Peyer's patch (tissue), 4 donors: ENCODE measurements around the gene SIRPB1. TPM values are rescaled to one million over a fixed set of nuclear protein-coding genes. Genes with fewer than 3 reads are reported as not detected.
A peak's percentile ranks its signal among the peaks of the same experiment; 100 is the strongest.

Source experiments
- DNase-seq, 3 donors: peaks; one replicate each; pipeline ENCODE4 v3.0.0-alpha.2; 2017 to 2019
- H3K27ac ChIP-seq, 4 donors: fragments of 200-600 bp; sonication (generic); one replicate each; pipeline ENCODE4 v1.5.1; 2016 to 2019
- H3K27me3 ChIP-seq, 2 donors: fragments of 200-600 bp; sonication (generic); one replicate each; pipeline ENCODE4 v1.5.1; 2019
- H3K36me3 ChIP-seq, 3 donors: fragments of 200-600 bp; sonication (generic); one replicate each; pipeline ENCODE4 v1.5.1; 2016 to 2019
- H3K4me1 ChIP-seq, 4 donors: fragments of 200-600 bp; sonication (generic); one replicate each; pipeline ENCODE4 v1.5.1; 2016 to 2019
- H3K4me3 ChIP-seq, 4 donors: fragments of 200-600 bp; sonication (generic); 1 replicate in 3 of 4; 2 replicates in 1 of 4; pipeline ENCODE4 v1.5.1; 2016 to 2019; ENCODE audit warnings: mild to moderate bottlenecking in 1 of 4
- H3K9me3 ChIP-seq, 4 donors: fragments of 200-600 bp; sonication (generic); one replicate each; pipeline ENCODE4 v1.5.1; 2016 to 2019; ENCODE audit warnings: mild to moderate bottlenecking in 1 of 4
- POLR2A ChIP-seq, 2 donors: fragments of 450-650 bp; IDR thresholded peaks; one replicate each; pipeline ENCODE4 v1.5.1; 2017; ENCODE audit warnings: antibody characterized with exemption in 2 of 2, mild to moderate bottlenecking in 2 of 2, moderate library complexity in 2 of 2
- total RNA-seq, 4 donors: library from RNA; depleted of rRNA; stranded (reverse); fragments of >200 nt; gene quantifications; one replicate each; pipeline ENCODE4 v1.1.0, GENCODE V29; 2016
- TF ChIP-seq, protein P1 (sequence below), 6 experiments: fragments of 450-650 bp in 4 of 6; fragments of 200-600 bp in 2 of 6; sonication (generic) in 1 of 6; IDR thresholded peaks; one replicate each; pipeline ENCODE4 v1.5.1; 2017 to 2019; ENCODE audit warnings: antibody characterized with exemption in 6 of 6, mild to moderate bottlenecking in 3 of 6, moderate library complexity in 1 of 6

The SIRPB1 gene
- total RNA-seq, 4 donors from 2014 or later: 1.6 to 3.1 (median 2.3) TPM

DNA sequence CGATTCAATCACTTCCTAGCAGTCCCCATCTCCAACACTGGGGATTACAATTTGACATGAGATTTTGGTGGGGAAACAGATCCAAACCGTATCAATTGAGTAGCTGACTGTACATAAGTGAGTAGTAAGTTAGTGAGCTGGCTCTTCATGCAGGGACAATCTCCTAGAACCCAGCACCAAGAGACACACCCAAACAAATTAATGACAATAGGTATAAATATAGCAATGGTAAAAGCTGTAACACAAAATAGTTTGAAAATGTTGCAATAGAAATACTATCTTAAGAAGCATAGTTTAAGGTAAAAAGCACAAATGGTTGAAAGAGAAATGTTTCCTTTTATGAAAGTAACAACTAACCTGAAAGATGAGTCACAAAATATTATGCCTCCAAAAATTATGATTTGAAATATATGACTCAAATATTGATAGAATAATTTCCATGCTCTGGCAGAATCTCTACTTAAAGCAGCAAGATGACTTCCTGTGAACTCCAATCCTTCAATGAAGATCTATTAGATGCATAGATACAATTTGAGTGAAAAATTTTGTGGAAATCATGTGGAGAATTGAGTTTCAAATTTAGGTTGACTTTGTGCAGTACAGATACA lies 5.4 kb upstream of the SIRPB1 start:
- H3K36me3 ChIP-seq: no peaks in the 10 kb centered on the region
- H3K27ac ChIP-seq: no peak overlapping the region
- no peaks in the 10 kb centered on the region for H3K27me3 ChIP-seq
- H3K9me3 ChIP-seq: no peaks in the 10 kb centered on the region
- no peak for TF ChIP-seq POLR2A (IDR thresholded peaks at IDR 0.05)
- TF ChIP-seq, protein P1, sequence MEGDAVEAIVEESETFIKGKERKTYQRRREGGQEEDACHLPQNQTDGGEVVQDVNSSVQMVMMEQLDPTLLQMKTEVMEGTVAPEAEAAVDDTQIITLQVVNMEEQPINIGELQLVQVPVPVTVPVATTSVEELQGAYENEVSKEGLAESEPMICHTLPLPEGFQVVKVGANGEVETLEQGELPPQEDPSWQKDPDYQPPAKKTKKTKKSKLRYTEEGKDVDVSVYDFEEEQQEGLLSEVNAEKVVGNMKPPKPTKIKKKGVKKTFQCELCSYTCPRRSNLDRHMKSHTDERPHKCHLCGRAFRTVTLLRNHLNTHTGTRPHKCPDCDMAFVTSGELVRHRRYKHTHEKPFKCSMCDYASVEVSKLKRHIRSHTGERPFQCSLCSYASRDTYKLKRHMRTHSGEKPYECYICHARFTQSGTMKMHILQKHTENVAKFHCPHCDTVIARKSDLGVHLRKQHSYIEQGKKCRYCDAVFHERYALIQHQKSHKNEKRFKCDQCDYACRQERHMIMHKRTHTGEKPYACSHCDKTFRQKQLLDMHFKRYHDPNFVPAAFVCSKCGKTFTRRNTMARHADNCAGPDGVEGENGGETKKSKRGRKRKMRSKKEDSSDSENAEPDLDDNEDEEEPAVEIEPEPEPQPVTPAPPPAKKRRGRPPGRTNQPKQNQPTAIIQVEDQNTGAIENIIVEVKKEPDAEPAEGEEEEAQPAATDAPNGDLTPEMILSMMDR (IDR thresholded peaks at IDR 0.05): no peak
- no peak for DNase-seq
- H3K4me1 ChIP-seq: peaks cover 0 to 16% (median 7%) of the 10 kb centered on the region in 4 donors
- H3K4me3 ChIP-seq: no peak overlapping the region

DNA sequence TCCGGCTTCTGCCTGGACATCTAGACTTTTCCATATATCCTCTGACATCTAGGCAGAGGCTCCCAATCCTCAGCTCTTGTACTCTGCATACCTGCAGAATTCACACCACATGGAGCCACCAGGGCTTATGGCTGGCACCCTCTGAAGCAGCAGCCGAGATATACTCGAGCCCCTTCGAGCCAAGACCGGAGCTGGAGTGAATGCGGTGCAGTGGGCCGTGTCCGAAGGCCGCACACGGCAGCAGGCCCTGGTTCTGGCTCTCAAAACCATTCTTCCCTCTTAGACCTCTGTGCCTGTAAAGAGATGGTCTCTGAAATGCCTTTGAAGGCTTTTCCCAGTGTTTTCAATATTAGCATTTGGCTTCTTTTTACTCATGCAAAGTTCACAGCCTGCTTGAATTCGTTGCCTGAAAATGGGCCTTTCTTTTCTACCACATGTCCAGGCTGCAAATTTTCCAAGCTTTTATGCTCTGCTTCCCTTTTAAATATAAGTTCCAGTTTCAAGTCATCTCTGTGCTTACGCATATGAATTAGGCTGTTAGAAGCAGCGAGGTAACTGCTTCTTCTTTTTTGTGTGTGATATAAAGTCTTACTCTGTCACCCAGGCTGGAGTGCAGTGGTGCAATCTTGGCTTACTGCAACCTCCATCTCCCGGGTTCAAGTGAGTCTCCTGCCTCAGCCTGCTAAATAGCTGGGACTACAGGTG lies 3.8 kb upstream of the SIRPB1 start:
- no peak for DNase-seq
- Histone ChIP-seq H3K4me3 (no peak overlapping the region), H3K4me1 (peaks cover 0 to 22% (median 10%) of the 10 kb centered on the region in 4 donors), H3K36me3 (no peaks in the 10 kb centered on the region), H3K9me3 (no peaks in the 10 kb centered on the region), H3K27me3 (no peaks in the 10 kb centered on the region), H3K27ac (peak overlapping the region in 1 of 4 donors; percentile 59)
- no peak for TF ChIP-seq POLR2A (IDR thresholded peaks at IDR 0.05)
- TF ChIP-seq, protein P1 (IDR thresholded peaks at IDR 0.05): no peak

GRCh38 chr20:1622450-1622849 lies 2.6 kb upstream of the SIRPB1 start:
- Histone ChIP-seq H3K36me3 (no peaks in the 10 kb centered on the region), H3K4me1 (peaks cover 0 to 22% (median 10%) of the 10 kb centered on the region in 4 donors), H3K9me3 (no peaks in the 10 kb centered on the region), H3K4me3 (no peak overlapping the region), H3K27me3 (no peaks in the 10 kb centered on the region), H3K27ac (peak overlapping the region in 2 of 4 donors; percentile 2 to 59)
- TF ChIP-seq, protein P1 (IDR thresholded peaks at IDR 0.05): no peak
- no peak for DNase-seq

GRCh38 chr20:1621316-1621715 lies 1.5 kb upstream of the SIRPB1 start:
- H3K27ac ChIP-seq: no peak overlapping the region
- no peaks in the 10 kb centered on the region for H3K27me3 ChIP-seq
- no peak for DNase-seq
- H3K4me1 ChIP-seq: peaks cover 0 to 22% (median 10%) of the 10 kb centered on the region in 4 donors
- TF ChIP-seq, protein P1 (IDR thresholded peaks at IDR 0.05): no peak
- TF ChIP-seq POLR2A (IDR thresholded peaks at IDR 0.05): no peak
- H3K4me3 ChIP-seq: no peak overlapping the region
- no peaks in the 10 kb centered on the region for H3K9me3 ChIP-seq
- H3K36me3 ChIP-seq: no peaks in the 10 kb centered on the region

DNA sequence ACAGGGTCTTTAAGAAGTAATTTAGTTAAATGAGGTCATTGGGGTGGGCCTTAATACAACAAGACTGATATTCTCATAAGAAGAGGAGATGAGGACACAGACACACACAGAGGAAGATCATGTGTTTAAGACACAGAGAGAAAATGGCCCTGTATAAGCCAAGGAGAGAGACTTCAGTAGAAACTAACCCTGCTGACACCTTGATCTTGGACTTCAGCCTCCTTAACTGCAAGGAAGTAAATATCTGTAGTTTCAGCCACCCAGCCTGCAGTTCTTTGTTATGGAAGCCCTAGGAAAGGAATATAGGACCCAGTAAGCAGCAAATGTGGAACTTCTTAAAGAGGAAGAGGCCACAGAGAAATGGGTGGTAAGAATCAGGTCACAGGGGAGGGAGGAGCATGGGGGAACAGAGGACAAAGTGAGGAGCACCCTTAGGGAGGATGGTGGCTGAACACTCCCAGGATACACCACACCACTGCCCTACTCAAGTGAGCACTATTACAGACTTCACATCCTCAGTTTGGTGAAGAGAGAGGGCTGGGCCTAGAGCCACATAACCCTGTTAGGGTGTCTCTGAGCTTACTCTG lies 762 bp downstream of the SIRPB1 start:
- Histone ChIP-seq H3K9me3 (no peaks in the 10 kb centered on the region), H3K4me3 (no peak overlapping the region), H3K36me3 (no peaks in the 10 kb centered on the region), H3K27me3 (no peaks in the 10 kb centered on the region), H3K27ac (peak overlapping the region in 2 of 4 donors; percentile 42 to 70), H3K4me1 (peaks cover 0 to 22% (median 10%) of the 10 kb centered on the region in 4 donors)
- no peak for DNase-seq
- no peak for TF ChIP-seq POLR2A (IDR thresholded peaks at IDR 0.05)
- TF ChIP-seq, protein P1 (IDR thresholded peaks at IDR 0.05): no peak
